Thoracic aorta (tissue), 2 donors: ENCODE results near the gene PDE5A. TPM values are rescaled to one million over a fixed set of nuclear protein-coding genes. Genes with fewer than 3 reads are reported as not detected.

ENCODE experiments used
- ATAC-seq: fragments of 150-250 bp; one replicate; pipeline ENCODE4 v1.8.0; 2017; ENCODE audit warnings: low read depth; ENCODE audit not compliant: insufficient number of reproducible peaks, low FRiP score
- DNase-seq: peaks from one replicate; pipeline ENCODE4 v3.0.0-alpha.2; 2020; ENCODE audit warnings: low spot score
- H3K27ac ChIP-seq, 2 donors: fragments of 200-600 bp; sonication (generic); 1 replicate in 1 of 2; 2 replicates in 1 of 2; pipeline ENCODE4 v1.5.1; 2016; ENCODE audit warnings: mild to moderate bottlenecking in 2 of 2, moderate library complexity in 2 of 2
- H3K27me3 ChIP-seq: fragments of 200-600 bp; sonication (generic); replicated peaks from 2 replicates; pipeline ENCODE4 v1.6.0; 2016; ENCODE audit warnings: mild to moderate bottlenecking; ENCODE audit not compliant: insufficient read depth
- H3K36me3 ChIP-seq: fragments of 200-600 bp; sonication (generic); one replicate; pipeline ENCODE4 v1.5.1; 2016
- H3K4me1 ChIP-seq, 2 donors: fragments of 200-600 bp; sonication (generic); 1 replicate in 1 of 2; 2 replicates in 1 of 2; pipeline versions ENCODE4 v1.5.1 to v1.6.0; 2016; ENCODE audit warnings: low read depth in 2 of 2, mild to moderate bottlenecking in 1 of 2; ENCODE audit not compliant: control insufficient read depth in 1 of 2
- H3K4me3 ChIP-seq: fragments of 200-600 bp; sonication (generic); 2 replicates; pipeline ENCODE4 v1.5.1; 2016; ENCODE audit warnings: mild to moderate bottlenecking
- H3K9me3 ChIP-seq: fragments of 200-600 bp; sonication (generic); 2 replicates; pipeline ENCODE4 v1.5.1; 2016
- CTCF ChIP-seq: fragments of 200-600 bp; sonication (generic); IDR thresholded peaks from one replicate; pipeline ENCODE4 v1.5.1; 2019; ENCODE audit warnings: antibody characterized with exemption
- total RNA-seq, 2 donors: library from RNA; depleted of rRNA; stranded (reverse); fragments of >200 nt; gene quantifications; one replicate each; pipeline versions ENCODE4 v1.1.0 to v1.2.3, GENCODE V29; 2016

Gene PDE5A
- total RNA-seq: 100 to 1,000 TPM; 158 to 223 TPM

- Histone ChIP-seq H3K4me1 (peaks cover 4 to 32% of the 10 kb centered on the region in 2 donors), H3K4me3 (peak within 1 kb of the TSS; percentile 85), H3K27me3 (no peaks in the 10 kb centered on the region), H3K27ac (peak within 1 kb of the TSS; percentile 96 to 97), H3K9me3 (no peaks in the 10 kb centered on the region), H3K36me3 (no peaks in the 10 kb centered on the region)
- DNase-seq (peak; percentile 33), ATAC-seq (peak; percentile 62)
- TF ChIP-seq CTCF: peak; percentile 85
Observed at GRCh38 chr4:119628281-119629141, at the start of gene PDE5A. TSS of gene PDE5A (minus strand) at chr4:119628804. CDS start at chr4:119628671, 133 bp downstream.

- Histone ChIP-seq H3K4me3 (no peak overlapping the region), H3K36me3 (no peaks in the 10 kb centered on the region), H3K27ac (no peak overlapping the region), H3K9me3 (no peaks in the 10 kb centered on the region), H3K4me1 (peaks cover 13 to 21% of the 10 kb centered on the region in 2 donors), H3K27me3 (no peaks in the 10 kb centered on the region)
- ATAC-seq (no peak), DNase-seq (no peak)
- TF ChIP-seq CTCF: no peak
Observed at GRCh38 chr4:119676101-119676500, 47.5 kb upstream of the PDE5A start.

- H3K4me1 ChIP-seq: peaks cover 13 to 18% of the 10 kb centered on the region in 2 donors
Observed at GRCh38 chr4:119675391-119675790, 46.8 kb upstream of the PDE5A start.

GRCh38 chr4:119672938-119673337, 44.3 kb upstream of the PDE5A start:
- ATAC-seq: no peak
- Histone ChIP-seq H3K9me3 (no peaks in the 10 kb centered on the region), H3K4me3 (no peak overlapping the region), H3K4me1 (no peaks in the 10 kb centered on the region), H3K27ac (no peak overlapping the region), H3K36me3 (no peaks in the 10 kb centered on the region), H3K27me3 (no peaks in the 10 kb centered on the region)
- no peak for TF ChIP-seq CTCF
- DNase-seq: no peak

More at GRCh38 chr4:119675391-119675790, 46.8 kb upstream of the PDE5A start:
- H3K4me3 ChIP-seq: no peak overlapping the region
- no peaks in the 10 kb centered on the region for H3K9me3 ChIP-seq
- ATAC-seq (no peak), DNase-seq (no peak)
- no peak for TF ChIP-seq CTCF
- H3K27me3 ChIP-seq: no peaks in the 10 kb centered on the region
- H3K36me3 ChIP-seq: no peaks in the 10 kb centered on the region
- no peak overlapping the region for H3K27ac ChIP-seq

GRCh38 chr4:119672086-119672485, 43.5 kb upstream of the PDE5A start:
- peaks cover 0 to 1% of the 10 kb centered on the region in 2 donors for H3K4me1 ChIP-seq
- no peak overlapping the region for H3K27ac ChIP-seq
- TF ChIP-seq CTCF: no peak
- no peaks in the 10 kb centered on the region for H3K36me3 ChIP-seq
- DNase-seq: no peak
- H3K9me3 ChIP-seq: no peaks in the 10 kb centered on the region
- ATAC-seq: no peak
- H3K4me3 ChIP-seq: no peak overlapping the region
- H3K27me3 ChIP-seq: no peaks in the 10 kb centered on the region
